GM21528 (cell line): ENCODE data around the gene STARD13.

Experiments
- ATAC-seq: cut with Tn5 transposase; IDR thresholded peaks from one replicate; pipeline ENCODE4 v1.9.1; 2021; ENCODE audit warnings: mild to moderate bottlenecking, moderate library complexity; ENCODE audit not compliant: unreplicated experiment, low FRiP score

The STARD13 gene

DNA sequence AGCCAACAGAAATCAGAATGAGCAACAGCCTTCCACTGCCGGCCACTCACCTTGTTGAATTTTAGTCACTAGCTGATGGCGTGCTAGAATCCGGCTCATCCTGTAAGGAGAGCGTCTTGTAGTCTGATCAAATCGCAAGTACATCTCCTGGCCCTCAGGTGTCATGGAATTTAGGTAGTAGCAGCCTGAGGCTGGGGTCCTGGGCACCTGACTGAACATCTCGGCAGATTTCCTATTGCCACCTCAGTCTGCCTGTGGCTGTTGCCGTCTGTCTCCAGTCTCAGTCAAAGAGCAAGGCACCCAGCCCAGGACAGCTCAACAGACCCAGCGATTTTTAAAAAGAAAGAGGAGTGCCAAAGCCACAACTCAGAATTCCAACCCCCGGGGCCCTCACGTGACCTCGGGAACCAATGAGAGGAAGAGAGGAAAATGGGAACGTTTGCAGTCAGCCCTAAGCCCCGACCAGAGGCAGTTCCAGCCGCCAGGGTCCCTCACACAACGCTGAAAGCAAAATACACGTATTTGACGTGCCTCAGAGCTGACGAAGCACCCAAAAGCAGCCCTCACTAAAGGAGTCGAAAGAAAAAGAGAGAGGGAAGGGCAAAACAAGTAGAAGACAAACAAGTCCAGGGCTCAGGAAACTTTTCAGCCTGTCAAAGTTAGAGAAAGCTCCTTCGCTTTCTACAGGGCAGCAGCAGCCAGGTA, at the start of gene STARD13:
TSS of gene STARD13 (minus strand) at position 336 of the 705 bp plus-strand sequence. CDS start at position 219, 117 bp downstream.
- peak; percentile 73 for ATAC-seq

DNA sequence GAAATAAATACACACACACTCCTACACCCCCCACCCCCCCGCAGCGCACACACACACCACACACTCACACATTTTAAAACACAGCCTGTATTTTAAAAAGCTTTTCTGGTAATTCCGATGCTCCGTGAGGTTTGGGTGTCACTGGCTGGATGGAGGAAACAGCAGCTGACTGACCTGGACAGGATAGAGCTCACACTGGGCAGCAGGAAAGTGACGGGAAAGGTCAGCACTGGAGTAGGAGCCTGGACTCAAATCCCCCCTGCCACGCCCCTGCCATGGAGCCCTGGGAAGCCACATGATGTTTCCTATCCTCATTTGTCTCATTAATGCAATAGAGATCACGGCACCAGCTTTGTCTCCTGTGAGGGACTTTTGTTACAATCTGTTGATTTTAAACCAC, 49.3 kb upstream of the STARD13 start:
- no peak for ATAC-seq

- no peak for ATAC-seq
Measured at GRCh38 chr13:33331962-33332361, 46.4 kb upstream of the STARD13 start.

GRCh38 chr13:33330483-33330882, 44.9 kb upstream of the STARD13 start:
- no peak for ATAC-seq

DNA sequence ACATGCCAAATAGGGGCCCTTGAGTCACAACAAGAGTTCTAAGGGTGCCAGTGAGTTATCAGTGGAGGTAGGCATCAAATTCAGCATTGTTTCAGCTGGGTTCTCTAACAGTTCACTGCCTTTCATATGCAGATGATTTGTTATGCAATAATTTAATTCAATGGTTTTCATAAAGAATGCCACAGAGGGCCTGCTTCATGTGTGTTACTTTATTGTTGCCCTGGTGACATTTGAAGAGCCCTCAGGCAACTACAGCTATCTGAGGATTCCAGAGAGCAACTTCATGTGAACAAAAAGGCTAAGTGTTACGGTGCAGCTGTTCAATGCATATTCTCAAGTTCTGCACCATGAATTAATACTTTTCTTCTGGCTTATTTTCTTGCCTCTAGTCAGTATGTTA, 43.1 kb upstream of the STARD13 start:
- ATAC-seq = no peak

DNA sequence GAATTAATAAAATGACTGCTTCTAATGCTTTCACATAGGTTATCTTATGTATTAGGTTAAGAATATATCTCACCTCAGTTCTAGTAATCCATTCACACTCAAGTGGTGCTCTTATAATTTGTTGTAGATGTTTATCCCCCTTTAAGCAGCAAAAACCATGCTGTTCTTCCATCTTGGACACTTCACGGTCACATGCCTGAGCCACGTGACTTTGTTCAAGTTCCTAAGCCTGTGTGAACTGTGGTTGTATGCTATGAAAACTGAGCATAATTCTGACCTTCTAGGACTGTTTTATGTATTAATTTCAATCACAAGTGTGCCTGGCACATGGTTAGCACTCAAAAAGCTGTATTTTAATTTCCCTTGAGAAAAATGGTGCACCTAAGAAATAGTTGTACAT, 41.2 kb upstream of the STARD13 start:
- no peak for ATAC-seq

DNA sequence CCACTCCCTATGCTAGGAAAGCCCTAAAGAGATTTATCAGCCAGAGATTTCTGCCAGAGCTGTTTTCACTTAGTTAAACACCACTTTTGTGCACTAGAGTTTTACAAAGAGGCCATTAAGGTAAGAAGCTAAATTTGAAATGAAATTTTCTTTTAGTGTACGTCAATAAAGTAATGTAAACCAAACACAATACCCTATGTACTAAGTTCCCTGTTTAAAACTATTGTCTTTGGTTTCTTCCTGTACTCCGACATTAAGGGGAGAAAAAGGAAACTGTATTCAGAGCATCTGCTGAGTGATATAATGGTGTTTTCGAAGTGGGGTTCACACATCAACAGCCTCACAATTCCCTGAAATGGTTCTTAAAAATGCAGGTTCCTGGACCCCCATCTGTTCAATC, 40.7 kb upstream of the STARD13 start:
- no peak for ATAC-seq

DNA sequence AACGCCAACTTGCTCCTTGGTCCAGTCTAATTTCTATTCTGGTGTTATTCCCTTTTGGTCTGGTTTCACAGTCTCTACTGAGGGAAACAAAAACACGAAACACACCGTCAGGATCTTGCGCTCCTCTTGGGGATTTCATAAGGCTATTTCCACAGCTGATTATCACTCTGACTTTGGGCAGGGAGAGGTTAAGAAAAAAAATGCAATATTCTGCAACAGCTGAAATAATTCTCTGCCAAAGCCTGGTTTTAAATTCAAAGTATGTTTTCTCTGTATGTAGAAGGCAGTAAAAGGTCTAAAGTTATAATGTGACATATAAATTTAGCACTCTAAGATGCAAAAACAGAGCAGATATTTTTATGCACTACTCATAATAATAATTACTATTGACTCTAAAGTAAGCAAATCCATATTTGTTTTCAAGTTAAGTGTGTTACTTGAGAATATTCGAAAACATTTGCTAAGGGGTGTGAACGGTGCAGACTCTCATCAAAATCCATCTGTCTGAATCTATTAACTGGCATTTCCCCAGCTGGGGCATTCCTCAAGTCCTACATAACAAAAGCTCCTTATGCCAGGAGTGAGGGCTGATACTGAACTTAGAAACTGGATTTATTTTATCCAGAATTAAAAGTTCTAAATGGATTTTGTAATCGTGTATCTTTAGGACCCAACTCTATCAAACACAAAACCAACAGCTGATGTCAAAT, 38.4 kb upstream of the STARD13 start:
- ATAC-seq = no peak

- no peak for ATAC-seq
Measured at GRCh38 chr13:33322965-33323668, 37.6 kb upstream of the STARD13 start.

DNA sequence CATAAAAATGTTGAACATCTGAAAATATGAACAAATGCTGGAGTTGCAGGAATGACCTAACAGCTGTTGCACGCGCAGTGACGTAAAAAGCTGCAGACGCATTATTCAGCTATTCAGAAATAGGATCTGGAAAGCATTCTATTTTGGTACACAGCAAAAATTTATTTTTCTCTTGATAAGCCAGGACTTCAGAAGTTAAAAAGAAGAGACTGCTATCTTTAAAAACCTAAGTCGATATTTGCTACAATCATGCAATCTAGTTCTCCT, 36.9 kb upstream of the STARD13 start:
- ATAC-seq = no peak

DNA sequence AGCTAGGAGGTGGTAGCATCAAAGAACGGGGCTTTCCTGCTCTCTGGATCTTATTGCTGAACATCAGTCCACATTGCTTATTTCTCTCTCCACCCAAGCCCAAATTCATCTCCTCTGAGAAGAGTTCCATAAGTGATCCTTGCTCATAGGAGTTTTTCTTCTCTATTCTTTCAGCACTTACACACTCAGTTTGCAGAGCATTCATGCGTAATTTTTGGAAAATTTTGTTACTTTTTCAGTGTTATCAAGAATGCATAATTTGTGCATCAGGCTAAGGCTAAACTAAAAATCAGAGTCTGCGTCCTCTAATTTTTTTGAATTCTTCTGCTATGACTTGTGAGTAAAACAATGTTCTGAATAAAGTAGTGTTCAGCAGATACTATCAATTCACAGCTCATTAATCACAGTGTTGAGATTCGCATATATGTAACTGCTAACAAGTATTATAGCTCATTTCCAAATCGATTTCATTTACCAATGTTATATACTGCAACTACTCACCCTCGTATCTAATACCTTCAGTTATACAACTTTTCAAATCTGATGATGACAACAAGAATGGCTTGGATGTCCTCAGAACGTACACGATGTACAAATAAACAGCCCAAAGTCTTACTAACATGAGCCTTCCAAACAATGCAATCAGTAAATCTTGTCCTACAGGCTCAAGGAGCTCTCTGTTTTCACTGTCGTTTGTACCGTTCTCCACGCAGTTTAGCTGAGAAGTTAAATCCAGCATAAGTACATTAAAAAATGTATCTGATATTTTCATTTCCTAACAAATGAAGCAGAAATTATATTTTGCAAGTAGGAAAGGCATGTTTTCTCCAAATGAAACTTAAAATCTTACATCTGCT, 36.4 kb upstream of the STARD13 start:
- ATAC-seq = no peak

DNA sequence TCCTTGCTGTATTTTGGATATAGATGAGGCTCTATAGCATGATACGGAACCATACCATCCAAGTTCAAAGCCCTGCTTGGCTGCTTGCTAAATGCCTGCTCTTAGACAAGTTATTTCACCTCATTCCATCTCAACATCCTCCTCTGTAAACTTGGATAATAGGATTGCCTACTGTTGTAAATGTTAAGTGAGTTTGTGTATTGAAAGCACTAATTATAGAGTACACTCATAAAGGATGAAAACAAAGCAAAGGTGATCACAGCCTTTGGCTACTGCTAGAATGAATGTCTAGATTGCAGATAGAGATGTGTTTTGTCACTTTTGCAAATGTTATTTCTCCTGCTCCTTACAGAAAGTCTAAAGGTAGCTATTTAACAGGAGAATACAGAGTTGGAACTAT, 34.3 kb upstream of the STARD13 start:
- no peak for ATAC-seq

DNA sequence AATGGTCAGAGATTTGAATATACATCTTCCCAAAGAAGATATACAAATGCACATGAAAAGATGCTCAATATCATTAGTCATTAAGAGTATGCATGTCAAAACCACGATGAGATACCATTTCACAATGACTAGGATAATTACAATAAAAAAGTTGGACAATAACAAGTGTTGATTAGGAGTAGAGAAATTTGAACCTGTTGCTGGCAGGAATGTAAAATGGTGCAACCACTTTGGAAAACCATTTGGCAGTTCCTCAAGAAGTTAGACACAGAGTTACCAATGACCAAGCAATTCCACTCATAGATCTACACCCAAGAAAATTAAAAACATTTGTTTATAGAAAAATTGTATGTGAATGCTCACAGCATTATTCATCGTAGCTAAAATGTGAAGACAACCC, 33.2 kb upstream of the STARD13 start:
- no peak for ATAC-seq

GRCh38 chr13:33318037-33318436, 32.5 kb upstream of the STARD13 start:
- no peak for ATAC-seq

DNA sequence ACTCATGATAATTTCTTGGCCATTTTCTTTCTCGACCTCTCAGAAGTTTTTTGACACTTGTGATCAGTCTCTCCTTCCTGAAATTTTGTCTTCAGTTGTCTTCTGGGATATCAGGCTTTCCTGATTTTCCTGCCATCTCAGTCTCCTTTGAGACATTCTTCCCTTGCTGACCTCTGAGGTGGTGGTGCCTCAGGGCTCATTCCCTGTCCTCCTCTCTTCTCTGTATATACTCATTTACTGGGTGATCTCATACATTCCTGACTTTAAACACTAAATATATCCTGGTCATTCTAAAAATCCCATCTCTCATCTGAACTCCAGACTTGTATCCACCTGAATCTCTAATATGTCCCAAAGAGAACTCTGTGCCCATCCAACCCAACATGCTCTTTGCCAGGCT, 31.3 kb upstream of the STARD13 start:
- no peak for ATAC-seq

DNA sequence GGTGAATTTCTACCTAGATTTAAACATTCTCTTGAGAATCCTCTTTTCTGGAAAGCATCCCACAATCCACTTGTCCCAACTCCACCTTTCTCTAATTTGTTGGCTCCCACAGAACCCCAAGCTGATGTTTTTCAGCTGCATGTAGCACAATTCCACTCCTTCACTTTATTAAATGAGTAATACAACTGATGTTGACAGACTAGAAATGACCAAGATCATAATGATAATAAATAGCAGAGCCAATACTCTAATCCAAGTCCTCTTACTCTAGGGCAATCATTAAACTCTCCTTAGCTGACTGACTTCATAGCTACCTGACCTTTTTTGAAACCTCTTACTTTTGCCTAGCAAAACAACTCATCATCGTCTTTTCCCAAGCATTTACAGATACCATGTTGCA, 27.9 kb upstream of the STARD13 start:
- no peak for ATAC-seq

DNA sequence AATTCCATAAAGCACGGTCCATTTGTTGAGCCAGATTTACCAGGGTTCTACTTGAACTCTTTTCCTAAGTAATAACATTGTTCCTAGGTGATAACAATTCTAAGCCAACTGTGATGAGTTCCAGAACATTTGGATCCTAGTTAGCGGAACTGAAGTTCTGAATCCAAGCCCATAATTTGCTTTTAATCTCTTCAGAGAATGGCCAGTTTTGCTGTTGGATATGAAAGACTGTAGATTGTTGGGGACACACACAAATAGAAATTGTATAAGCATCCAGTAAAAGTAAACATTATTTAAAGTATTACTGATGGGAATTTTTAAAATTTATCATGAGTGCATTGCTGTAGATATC, 27.3 kb upstream of the STARD13 start:
- no peak for ATAC-seq

DNA sequence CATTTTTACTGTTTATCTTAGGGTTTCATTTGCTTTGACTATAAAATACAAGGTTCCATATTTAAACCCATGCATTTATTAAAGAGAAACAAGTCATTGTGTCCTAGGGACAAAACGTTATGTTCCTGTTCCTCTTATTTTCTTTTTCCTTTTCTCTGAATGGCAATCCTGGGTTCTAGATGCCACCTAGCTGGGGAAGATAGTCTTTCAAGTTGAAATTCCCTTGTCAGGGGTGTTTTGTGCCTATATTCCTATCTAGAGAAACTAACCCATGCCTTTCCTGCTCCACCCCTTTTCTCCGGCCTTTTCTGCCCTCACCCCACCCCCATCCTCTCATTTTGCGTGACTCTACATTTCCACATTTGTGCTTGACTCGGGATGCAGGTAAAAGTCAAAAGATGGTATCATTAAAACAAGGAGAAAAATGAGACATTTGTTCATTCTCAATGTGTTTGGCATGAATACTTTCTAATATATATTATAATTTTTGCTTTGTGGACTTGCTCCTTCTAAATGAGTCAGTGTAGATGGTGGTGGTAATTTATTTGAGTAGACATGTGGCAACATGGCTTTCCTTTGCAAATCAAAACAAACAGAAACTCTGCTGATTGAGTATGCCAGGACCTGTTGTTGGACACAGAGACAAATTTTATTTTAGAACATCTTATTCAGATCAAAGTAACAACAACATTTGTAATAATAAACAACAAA, 26.8 kb upstream of the STARD13 start:
- ATAC-seq = no peak

GRCh38 chr13:33311040-33311439, 25.5 kb upstream of the STARD13 start:
- ATAC-seq = no peak

- no peak for ATAC-seq
Measured at GRCh38 chr13:33310245-33311038, 24.9 kb upstream of the STARD13 start.
